Measurements from ENCODE around the gene GALE.

DNA sequence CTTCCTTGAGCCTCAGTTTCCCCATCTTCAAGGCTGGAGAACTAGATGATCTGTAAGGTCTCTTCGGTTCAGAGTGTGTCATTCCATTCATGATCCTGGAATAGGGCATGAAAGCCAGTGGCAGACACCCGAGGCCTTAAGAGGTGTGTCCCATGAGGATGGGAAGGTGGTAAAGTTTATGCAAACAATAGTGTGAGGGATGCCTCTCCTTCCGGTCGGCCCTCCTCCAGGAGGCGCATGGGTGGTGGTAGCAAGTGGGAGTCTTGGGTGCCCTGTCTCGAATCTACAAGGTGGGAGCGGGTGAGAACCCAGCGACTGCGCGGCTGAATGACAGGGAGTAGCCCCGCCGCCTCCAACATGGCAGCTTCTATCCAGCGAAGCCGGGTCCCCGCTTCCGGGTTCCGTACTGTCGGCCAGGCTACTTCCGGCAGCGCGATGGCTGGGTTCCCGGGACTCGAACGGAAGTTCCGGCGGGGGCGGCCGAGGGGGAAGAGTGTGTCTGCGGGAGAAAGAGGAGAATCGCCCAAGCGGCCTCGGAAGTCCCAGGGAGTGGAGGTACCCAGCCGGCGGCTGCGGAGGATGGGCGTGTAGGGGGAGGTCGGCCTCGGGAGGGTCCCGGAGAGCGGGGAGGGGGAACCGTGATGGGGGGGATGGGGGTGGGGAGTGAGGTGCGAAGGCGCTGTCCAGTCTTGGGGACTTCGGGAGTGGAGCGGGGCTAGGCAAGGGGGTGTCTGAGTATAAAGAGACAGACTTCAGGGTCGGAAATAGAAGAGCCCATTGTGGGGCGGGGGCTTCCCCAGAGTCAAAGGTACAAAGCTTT, 9.6 kb downstream of the GALE start, which contains the start of gene LYPLA2:
- TF ChIP-seq POLR2AphosphoS5 (IDR thresholded peaks at IDR 0.05; ENCODE audit: borderline replicate concordance, low read depth, low read length) (peak; percentile 89), EZH2 (IDR thresholded peaks at IDR 0.05) (no peak)

Measured in SK-N-MC (cell line).